ENCODE data around the gene CLEC3B. TPM values are rescaled to one million over a fixed set of nuclear protein-coding genes. Genes with fewer than 3 reads are reported as not detected.

Gene CLEC3B
- total and polyA plus RNA-seq, 2 donors (not counting 1 experiment from before 2014, with no cell fraction given), result 56.3 to 87.2 TPM

- Histone ChIP-seq H3K27me3 (ENCODE audit: control insufficient read depth, insufficient read depth, low read length) (no peaks in the 10 kb centered on the region), H3K4me1 (ENCODE audit: control insufficient read depth, extremely low read depth, insufficient read depth, low read length) (no peaks in the 10 kb centered on the region), H3K36me3 (ENCODE audit: control insufficient read depth, insufficient read depth, low read length) (peaks cover 3% of the 10 kb centered on the region), H3K79me2 (ENCODE audit: control insufficient read depth, insufficient read depth, low read length) (peaks cover 19% of the 10 kb centered on the region), H3K4me3 (replicated peaks in 1 of 4; ENCODE audit: control extremely low read depth in 1 of 4, insufficient read depth in 1 of 4, low read depth in 3 of 4, low read length in 4 of 4) (no peak overlapping the region), H3K9ac (ENCODE audit: insufficient read depth, low read length) (no peak overlapping the region), H3K4me2 (ENCODE audit: extremely low read depth, insufficient read depth, low read length) (no peak overlapping the region), H4K20me1 (ENCODE audit: control insufficient read depth, extremely low read depth, insufficient read depth, low read length) (no peaks in the 10 kb centered on the region), H3K9me3 (ENCODE audit: control insufficient read depth, insufficient read depth, low read depth, low read length) (no peaks in the 10 kb centered on the region), H2AFZ (ENCODE audit: low read length) (no peak overlapping the region), H3K27ac (ENCODE audit: insufficient read depth, low read length) (no peak overlapping the region)
- no peak for TF ChIP-seq EZH2 (IDR thresholded peaks at IDR 0.05; ENCODE audit: low read length, missing control alignments)
- TF ChIP-seq CTCF (conservative IDR thresholded peaks at IDR 0.05 in 1 of 2, IDR thresholded peaks at IDR 0.05 in 1 of 2; ENCODE audit: low read depth in 1 of 2, low read length in 2 of 2), result no peak
- no peak for DNase-seq (ENCODE audit: low read depth in 2 of 2)
These were observed 38.8 kb upstream of the CLEC3B start for GRCh38 chr3:44987332-44987731.

- Histone ChIP-seq H3K9me3 (ENCODE audit: control insufficient read depth, insufficient read depth, low read depth, low read length) (no peaks in the 10 kb centered on the region), H3K4me3 (replicated peaks in 1 of 4; ENCODE audit: control extremely low read depth in 1 of 4, insufficient read depth in 1 of 4, low read depth in 3 of 4, low read length in 4 of 4) (no peak overlapping the region), H3K79me2 (ENCODE audit: control insufficient read depth, insufficient read depth, low read length) (peaks cover 16% of the 10 kb centered on the region), H3K4me1 (ENCODE audit: control insufficient read depth, extremely low read depth, insufficient read depth, low read length) (peaks cover 4% of the 10 kb centered on the region), H3K27me3 (ENCODE audit: control insufficient read depth, insufficient read depth, low read length) (no peaks in the 10 kb centered on the region), H2AFZ (ENCODE audit: low read length) (no peak overlapping the region), H3K9ac (ENCODE audit: insufficient read depth, low read length) (no peak overlapping the region), H3K36me3 (ENCODE audit: control insufficient read depth, insufficient read depth, low read length) (peaks cover 3% of the 10 kb centered on the region), H4K20me1 (ENCODE audit: control insufficient read depth, extremely low read depth, insufficient read depth, low read length) (no peaks in the 10 kb centered on the region), H3K4me2 (ENCODE audit: extremely low read depth, insufficient read depth, low read length) (no peak overlapping the region), H3K27ac (ENCODE audit: insufficient read depth, low read length) (no peak overlapping the region)
- DNase-seq (ENCODE audit: low read depth in 2 of 2), result peak in 1 of 2 donors; percentile 17
- TF ChIP-seq EZH2 (IDR thresholded peaks at IDR 0.05; ENCODE audit: low read length, missing control alignments), result no peak
- peak; percentile 47 to 64 for TF ChIP-seq CTCF (conservative IDR thresholded peaks at IDR 0.05 in 1 of 2, IDR thresholded peaks at IDR 0.05 in 1 of 2; ENCODE audit: low read depth in 1 of 2, low read length in 2 of 2)
These were observed 38.0 kb upstream of the CLEC3B start for GRCh38 chr3:44988073-44988472.

- H3K9me3 ChIP-seq (ENCODE audit: control insufficient read depth, insufficient read depth, low read depth, low read length), result no peaks in the 10 kb centered on the region
- no peak overlapping the region for H2AFZ ChIP-seq (ENCODE audit: low read length)
- no peaks in the 10 kb centered on the region for H3K27me3 ChIP-seq (ENCODE audit: control insufficient read depth, insufficient read depth, low read length)
- peaks cover 14% of the 10 kb centered on the region for H3K4me1 ChIP-seq (ENCODE audit: control insufficient read depth, extremely low read depth, insufficient read depth, low read length)
- no peaks in the 10 kb centered on the region for H4K20me1 ChIP-seq (ENCODE audit: control insufficient read depth, extremely low read depth, insufficient read depth, low read length)
- H3K36me3 ChIP-seq (ENCODE audit: control insufficient read depth, insufficient read depth, low read length), result peaks cover 3% of the 10 kb centered on the region
- H3K4me3 ChIP-seq (replicated peaks in 1 of 4; ENCODE audit: control extremely low read depth in 1 of 4, insufficient read depth in 1 of 4, low read depth in 3 of 4, low read length in 4 of 4), result no peak overlapping the region
- no peak for TF ChIP-seq EZH2 (IDR thresholded peaks at IDR 0.05; ENCODE audit: low read length, missing control alignments)
- no peak for TF ChIP-seq CTCF (conservative IDR thresholded peaks at IDR 0.05 in 1 of 2, IDR thresholded peaks at IDR 0.05 in 1 of 2; ENCODE audit: low read depth in 1 of 2, low read length in 2 of 2)
- no peak overlapping the region for H3K9ac ChIP-seq (ENCODE audit: insufficient read depth, low read length)
- H3K4me2 ChIP-seq (ENCODE audit: extremely low read depth, insufficient read depth, low read length), result no peak overlapping the region
- peaks cover 13% of the 10 kb centered on the region for H3K79me2 ChIP-seq (ENCODE audit: control insufficient read depth, insufficient read depth, low read length)
- peak in 1 of 2 donors; percentile 37 for DNase-seq (ENCODE audit: low read depth in 2 of 2)
- H3K27ac ChIP-seq (ENCODE audit: insufficient read depth, low read length), result no peak overlapping the region
These were observed 37.0 kb upstream of the CLEC3B start for GRCh38 chr3:44989141-44989540.

All from fibroblast of lung (primary cell).